SKM-1 (cell line): ENCODE results near the gene SPOCK3.
A peak's percentile ranks its signal among the peaks of the same experiment; 100 is the strongest.
"Not testable (repeated sequence)": the region's sequence is repeated elsewhere in the genome, so short reads cannot be mapped to it uniquely, and the experiment has no call there.

Source experiments
- DNase-seq: peaks from one replicate; lab custom pipeline; 2025; ENCODE audit not compliant: unreplicated experiment; lab: John Stamatoyannopoulos, UW

Gene SPOCK3

GRCh38 chr4:167234316-167234881 is at the start of gene SPOCK3:
Gene SPOCK3, minus strand, starts transcription at chr4:167234494.
- peak; percentile 11 for DNase-seq

DNA sequence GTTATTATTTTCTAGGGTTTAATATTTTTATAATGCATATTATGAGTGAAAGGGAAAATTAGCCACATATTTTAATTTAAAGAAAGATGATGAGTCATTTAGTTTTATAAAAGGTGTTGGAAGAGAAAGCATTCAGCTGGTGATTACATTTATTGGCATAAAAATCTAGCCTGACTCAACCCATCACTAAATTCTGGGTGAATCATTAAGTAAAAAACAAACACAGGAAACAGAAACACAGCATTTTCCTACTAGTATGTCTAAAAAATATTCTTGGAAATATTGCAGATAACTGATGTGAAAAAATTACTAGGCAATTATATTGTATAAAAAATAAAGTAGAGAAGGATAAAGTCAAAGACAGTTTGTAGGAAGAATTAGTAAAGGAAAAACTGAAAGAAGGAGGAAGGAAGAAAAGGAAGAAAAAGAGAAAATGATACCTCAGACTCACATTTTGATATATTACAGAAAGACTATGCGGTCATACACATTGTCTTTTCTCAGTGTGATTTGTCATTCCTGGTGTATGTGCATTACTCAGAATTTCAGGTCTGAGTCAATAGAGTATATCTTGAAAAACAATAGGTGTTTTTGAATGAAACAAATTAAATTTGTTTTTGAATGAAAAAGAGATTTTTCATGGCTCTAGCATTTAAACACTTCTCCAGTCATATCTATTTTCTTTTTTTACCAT is 48.0 kb upstream of the SPOCK3 start:
- DNase-seq: no peak

DNA sequence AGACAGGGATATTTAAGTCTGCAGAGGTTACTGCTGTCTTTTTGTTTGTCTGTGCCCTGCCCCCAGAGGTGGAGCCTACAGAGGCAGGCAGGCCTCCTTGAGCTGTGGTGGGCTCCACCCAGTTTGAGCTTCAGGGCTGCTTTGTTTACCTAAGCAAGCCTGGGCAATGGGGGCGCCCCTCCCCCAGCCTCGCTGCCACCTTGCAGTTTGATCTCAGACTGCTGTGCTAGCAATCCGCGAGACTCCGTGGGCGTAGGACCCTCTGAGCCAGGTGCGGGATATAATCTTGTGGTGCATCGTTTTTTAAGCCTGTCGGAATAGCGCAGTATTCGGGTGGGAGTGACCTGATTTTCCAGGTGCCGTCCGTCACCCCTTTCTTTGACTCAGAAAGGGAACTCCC is 47.3 kb upstream of the SPOCK3 start:
- not testable (repeated sequence) for DNase-seq

- DNase-seq: no peak
Observed at GRCh38 chr4:167274351-167274750, 40.1 kb upstream of the SPOCK3 start.

DNA sequence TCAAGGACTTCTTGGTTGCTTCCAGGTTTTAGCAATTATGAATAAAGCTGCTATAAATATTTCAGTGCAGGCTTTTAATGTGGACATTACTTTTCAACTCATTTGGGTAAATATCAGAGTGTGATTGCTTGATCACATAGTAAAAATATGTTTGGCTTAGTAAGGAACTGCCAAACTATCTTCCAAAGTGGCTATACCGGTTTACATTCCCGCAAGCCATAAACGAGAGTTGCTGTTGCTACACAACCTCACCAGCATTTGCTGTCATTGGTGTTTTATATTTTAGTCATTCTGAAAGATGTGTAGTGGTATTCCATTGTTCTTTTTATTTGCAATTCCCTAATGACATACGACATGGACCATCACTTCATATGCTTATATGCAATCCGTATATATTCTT is 30.9 kb upstream of the SPOCK3 start:
- DNase-seq: no peak

- no peak for DNase-seq
Observed at GRCh38 chr4:167248271-167248670, 14.0 kb upstream of the SPOCK3 start.

GRCh38 chr4:167239627-167240026 is 5.3 kb upstream of the SPOCK3 start:
- DNase-seq: no peak

DNA sequence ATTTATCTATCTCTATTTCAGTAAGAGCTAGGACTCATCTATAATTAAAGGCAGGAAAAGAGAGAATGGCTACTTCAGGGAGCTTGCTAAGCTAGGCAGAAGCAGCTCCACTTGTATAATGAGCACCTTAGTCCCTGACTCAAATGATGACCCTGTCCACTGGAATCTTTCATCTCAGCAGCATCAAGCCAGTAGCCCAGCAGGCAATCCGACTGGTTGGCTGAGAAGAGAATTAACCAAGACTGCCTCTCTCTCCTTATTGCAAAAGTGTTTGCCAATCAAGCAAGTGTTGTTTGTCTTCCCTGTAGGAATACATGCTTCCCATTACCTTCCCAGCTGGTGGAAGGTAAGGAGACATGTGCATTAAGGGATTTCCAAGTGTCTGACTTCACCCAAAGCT is 3.9 kb upstream of the SPOCK3 start:
- DNase-seq: no peak

GRCh38 chr4:167233685-167234315 is 494 bp downstream of the SPOCK3 start:
- DNase-seq: no peak

DNA sequence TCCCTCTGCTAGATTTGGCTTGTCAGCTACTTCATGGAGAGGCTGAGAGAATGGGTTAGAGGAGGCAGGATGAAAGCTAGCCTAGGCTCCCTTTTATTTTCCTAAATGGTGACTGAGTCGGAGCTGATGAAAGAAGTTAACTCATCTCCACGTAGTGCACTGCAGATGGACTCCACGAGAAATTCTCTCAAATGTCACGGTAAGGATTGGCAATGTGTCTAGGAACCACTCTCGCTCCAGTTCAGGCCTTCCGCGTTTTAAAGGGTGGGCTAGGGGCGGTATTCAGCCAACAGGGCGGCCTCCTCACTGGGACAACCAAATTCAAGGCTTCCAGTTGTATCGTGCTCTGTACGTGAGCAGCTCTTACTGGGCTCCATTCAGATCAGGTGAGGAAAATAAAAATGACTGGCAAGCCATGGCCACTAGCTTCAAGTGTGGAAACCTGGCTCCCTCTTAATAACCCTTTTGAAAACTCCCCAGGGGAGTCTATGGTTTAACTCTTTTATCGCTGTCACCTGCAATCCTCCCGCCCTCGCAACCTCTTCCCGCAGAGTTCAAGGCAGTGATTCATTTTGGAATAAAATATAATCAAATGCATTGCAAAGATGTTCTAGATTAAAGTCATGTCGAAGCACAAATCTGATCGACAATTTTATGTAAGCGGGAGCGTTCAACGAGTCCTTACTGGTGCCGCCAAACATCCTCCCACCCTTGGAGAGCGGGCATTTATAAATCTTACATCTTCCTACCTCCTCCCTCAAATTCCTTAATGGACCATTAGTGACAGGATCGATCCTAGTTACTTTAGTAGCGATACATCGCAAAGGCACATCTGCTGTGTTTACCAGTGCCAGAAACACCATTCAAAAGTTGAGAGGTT is 1.2 kb downstream of the SPOCK3 start:
- DNase-seq: no peak

DNA sequence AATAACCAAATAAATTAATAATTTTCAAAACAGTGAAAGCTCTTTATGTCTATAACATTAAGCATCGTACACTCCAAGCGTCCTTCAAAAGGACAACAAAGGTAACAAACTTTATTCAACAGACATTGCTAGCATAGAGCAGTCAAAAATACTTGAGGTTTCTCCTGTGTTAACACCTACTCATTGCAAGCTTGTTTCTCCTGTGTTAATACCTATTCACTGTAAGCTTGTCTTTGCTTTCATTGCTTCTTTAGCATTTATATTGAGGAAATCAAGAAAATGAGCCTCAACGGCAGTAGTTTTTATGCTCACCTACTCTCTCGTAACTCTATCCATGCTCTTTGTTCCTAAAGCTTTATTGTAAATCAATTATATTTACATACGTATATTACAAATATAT is 3.5 kb downstream of the SPOCK3 start:
- no peak for DNase-seq

DNA sequence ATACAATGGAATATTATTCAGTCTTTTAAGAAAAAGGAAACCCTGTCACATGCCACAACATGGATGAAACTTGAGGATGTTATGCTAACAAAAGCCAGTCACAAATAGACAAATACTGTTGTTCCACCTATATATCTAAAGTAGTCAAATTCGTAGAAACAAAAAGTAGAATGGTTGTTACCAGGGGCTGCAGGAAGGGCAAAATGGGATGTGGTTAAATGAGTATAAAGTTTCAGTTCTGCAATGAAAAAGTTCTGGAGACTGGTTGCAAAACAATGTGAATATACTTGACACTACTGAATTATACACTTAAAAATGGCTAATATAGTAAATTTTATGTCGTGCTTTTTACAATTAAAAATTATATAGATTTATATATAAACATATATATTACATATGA is 12.2 kb downstream of the SPOCK3 start:
- peak; percentile 43 for DNase-seq

- no peak for DNase-seq
Observed at GRCh38 chr4:167221084-167221483, 13.2 kb downstream of the SPOCK3 start.

DNA sequence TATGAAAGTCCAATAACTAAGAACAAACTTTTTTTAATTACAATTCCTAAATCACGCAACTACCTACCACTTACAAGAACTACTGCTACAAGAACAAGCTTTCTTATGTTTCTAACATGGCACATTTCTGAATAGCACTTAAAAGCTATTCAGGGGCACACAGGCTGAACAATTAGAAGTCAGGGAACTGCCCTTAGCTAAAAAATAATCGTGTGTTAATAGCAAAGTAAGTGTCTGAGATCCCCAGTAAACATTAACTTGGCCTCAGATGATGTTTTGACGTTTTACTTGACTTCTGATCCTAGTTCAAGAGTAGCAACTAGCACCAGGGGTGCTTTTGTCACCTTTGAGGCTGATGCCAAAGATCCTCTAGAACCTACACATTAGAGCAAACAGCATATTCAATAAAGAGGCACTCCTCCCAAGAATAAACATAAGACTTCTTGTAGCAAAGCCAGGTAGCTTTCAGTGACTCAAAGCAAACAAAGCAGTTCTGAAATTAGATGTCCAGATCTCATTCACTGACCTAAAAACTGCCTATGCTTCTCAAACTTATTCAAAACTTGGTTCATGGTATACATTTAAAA is 16.2 kb downstream of the SPOCK3 start:
- no peak for DNase-seq

DNA sequence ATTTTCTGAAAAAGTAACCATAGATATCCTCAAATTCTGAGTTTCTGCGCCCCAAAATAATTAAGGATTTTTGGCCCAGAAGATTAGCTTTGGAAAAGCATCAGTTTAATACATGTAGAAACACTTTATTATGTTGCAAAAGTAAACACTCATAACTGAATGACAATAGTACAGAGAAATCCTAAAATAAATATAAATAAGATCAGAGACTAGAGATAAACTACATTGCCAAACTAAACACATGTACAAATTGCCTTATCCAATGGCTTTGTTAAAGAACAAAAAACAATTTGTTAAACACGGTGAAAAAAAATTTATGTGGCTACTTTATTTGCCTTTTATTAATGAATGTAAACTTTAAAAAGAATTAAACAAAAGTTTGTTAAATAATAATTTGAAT is 17.5 kb downstream of the SPOCK3 start:
- no peak for DNase-seq

- no peak for DNase-seq
Observed at GRCh38 chr4:167210166-167210565, 24.1 kb downstream of the SPOCK3 start.

- no peak for DNase-seq
Observed at GRCh38 chr4:167196344-167197012, 37.8 kb downstream of the SPOCK3 start.

DNA sequence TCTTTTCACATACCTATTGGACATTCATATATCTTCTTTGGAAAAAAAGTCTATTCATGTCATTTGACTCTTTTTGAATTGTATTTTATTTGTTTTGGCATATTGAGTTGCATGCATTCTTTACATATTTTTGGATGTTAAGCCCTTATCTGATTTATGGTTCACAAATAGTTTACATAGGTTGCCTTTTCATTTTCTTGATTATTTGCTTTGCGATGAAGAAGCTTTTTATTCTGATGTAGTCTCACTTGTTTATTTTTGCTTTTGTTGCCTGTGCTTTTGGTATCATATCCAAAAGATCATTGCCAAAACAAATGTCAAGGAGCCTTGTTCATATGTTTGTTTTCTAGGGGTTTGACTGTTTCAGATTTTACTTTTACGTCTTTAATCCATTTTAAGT is 43.9 kb downstream of the SPOCK3 start:
- no peak for DNase-seq

DNA sequence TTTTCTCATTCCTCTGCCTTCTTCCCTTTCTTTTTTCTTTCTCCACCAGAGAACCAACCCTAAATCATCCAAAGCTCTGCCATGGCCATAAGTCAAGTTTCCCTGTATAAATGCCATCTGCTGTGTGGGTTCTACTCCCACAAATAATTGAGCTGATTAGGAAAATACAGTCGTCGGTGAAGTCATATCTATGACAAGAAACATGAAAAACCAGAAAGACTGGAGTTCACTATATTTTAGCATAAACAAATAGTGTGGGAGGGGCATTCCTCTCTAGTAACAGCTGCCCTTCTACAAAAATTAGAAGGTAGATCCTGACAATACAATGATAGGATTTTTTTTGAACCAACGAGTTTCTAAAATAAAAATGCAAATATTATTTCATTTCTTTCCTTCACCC is 48.8 kb downstream of the SPOCK3 start:
- DNase-seq: no peak

- no peak for DNase-seq
Observed at GRCh38 chr4:167183036-167183435, 51.3 kb downstream of the SPOCK3 start.

DNA sequence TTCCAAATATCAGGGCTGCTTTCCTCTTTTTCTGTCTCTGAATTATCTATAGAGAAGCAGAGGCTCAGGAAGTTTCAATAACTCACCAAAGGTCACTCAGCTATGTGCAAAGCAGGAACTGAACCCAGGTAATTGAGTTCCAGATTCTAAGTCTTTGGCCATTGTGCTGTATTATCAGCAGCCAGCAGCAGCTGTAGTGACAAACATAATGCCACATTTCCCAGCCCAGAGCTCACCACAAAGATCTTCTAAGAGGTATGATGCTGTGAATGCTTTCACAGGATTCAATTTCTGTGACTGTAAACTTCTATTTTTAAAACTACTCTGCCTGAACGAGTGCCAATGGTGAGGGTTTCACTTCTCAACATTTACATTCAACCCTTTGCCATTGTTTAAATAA is 56.4 kb downstream of the SPOCK3 start:
- DNase-seq: no peak
